H9 (cell line): Measurements from ENCODE around the gene RAB9A. TPM values are rescaled to one million over a fixed set of nuclear protein-coding genes. Genes with fewer than 3 reads are reported as not detected.

Source experiments
- DNase-seq: peaks from one replicate; pipeline ENCODE4 v3.0.0-alpha.2; 2017
- H2AFZ ChIP-seq: one replicate; pipeline ENCODE4 v1.6.1; 2013; ENCODE audit warnings: mild to moderate bottlenecking, low read length, control low read depth, moderate library complexity
- H2AK5ac ChIP-seq: 2 replicates; pipeline ENCODE4 v1.6.1; 2013; ENCODE audit warnings: low read length, control low read depth, mixed read lengths; ENCODE audit not compliant: insufficient read length
- H2BK120ac ChIP-seq: one replicate; pipeline ENCODE4 v1.6.1; 2013; ENCODE audit warnings: low read depth, mild to moderate bottlenecking, low read length, control low read depth, inconsistent platforms; ENCODE audit not compliant: poor library complexity, severe bottlenecking
- H2BK12ac ChIP-seq: 2 replicates; pipeline ENCODE4 v1.6.1; 2013; ENCODE audit warnings: low read length, control low read depth, mixed read lengths, low read depth; ENCODE audit not compliant: insufficient read length
- H2BK15ac ChIP-seq: 2 replicates; pipeline ENCODE4 v1.6.1; 2013; ENCODE audit warnings: low read depth, low read length, control low read depth
- H2BK20ac ChIP-seq: one replicate; pipeline ENCODE4 v1.6.1; 2013; ENCODE audit warnings: low read depth, mild to moderate bottlenecking, low read length, control low read depth, inconsistent platforms; ENCODE audit not compliant: poor library complexity, severe bottlenecking
- H2BK5ac ChIP-seq: 2 replicates; pipeline ENCODE4 v1.6.1; 2013; ENCODE audit warnings: low read length, control low read depth, mixed read lengths; ENCODE audit not compliant: insufficient read length
- H3K14ac ChIP-seq: 2 replicates; pipeline ENCODE4 v1.6.1; 2013; ENCODE audit warnings: low read length, control low read depth; ENCODE audit not compliant: insufficient read depth
- H3K18ac ChIP-seq: 2 replicates; pipeline ENCODE4 v1.6.1; 2013; ENCODE audit warnings: low read depth, mild to moderate bottlenecking, mixed read lengths, low read length, control low read depth; ENCODE audit not compliant: insufficient read length
- H3K23ac ChIP-seq: 2 replicates; pipeline ENCODE4 v1.6.1; 2013; ENCODE audit warnings: low read length, control low read depth, mixed read lengths, low read depth; ENCODE audit not compliant: insufficient read length
- H3K23me2 ChIP-seq: 2 replicates; pipeline ENCODE4 v1.6.1; 2013; ENCODE audit warnings: low read depth, mild to moderate bottlenecking, mixed read lengths, low read length, control low read depth; ENCODE audit not compliant: insufficient read length, poor library complexity, severe bottlenecking
- H3K27ac ChIP-seq: 2 replicates; pipeline ENCODE4 v1.5.1; 2013; ENCODE audit warnings: low read length, control low read depth, mixed read lengths, low read depth; ENCODE audit not compliant: insufficient read length
- H3K27me3 ChIP-seq: 2 replicates; pipeline ENCODE4 v1.6.1; 2013; ENCODE audit warnings: low read length, control low read depth, inconsistent platforms; ENCODE audit not compliant: insufficient read depth
- H3K4ac ChIP-seq: 2 replicates; pipeline ENCODE4 v1.6.1; 2013; ENCODE audit warnings: low read depth, mild to moderate bottlenecking, control low read depth, inconsistent platforms, low read length, moderate library complexity
- H3K4me1 ChIP-seq: 2 replicates; pipeline ENCODE4 v1.6.1; 2013; ENCODE audit warnings: low read length, control low read depth, inconsistent platforms; ENCODE audit not compliant: insufficient read depth
- H3K4me2 ChIP-seq: 2 replicates; pipeline ENCODE4 v1.6.1; 2013; ENCODE audit warnings: low read length, control low read depth, mixed read lengths; ENCODE audit not compliant: insufficient read length, insufficient read depth
- H3K56ac ChIP-seq: 2 replicates; pipeline ENCODE4 v1.6.1; 2013; ENCODE audit warnings: low read depth, mild to moderate bottlenecking, mixed read lengths, low read length, control low read depth; ENCODE audit not compliant: insufficient read length
- H3K79me1 ChIP-seq: 2 replicates; pipeline ENCODE4 v1.6.1; 2013; ENCODE audit warnings: low read depth, mild to moderate bottlenecking, moderate library complexity, low read length, control low read depth, inconsistent platforms; ENCODE audit not compliant: insufficient read depth, poor library complexity, severe bottlenecking
- H3K79me2 ChIP-seq: 2 replicates; pipeline ENCODE4 v1.6.1; 2013; ENCODE audit warnings: low read length, control low read depth, inconsistent platforms; ENCODE audit not compliant: insufficient read depth
- H3K9ac ChIP-seq: 2 replicates; pipeline ENCODE4 v1.6.1; 2013; ENCODE audit warnings: low read length, control low read depth, mixed read lengths; ENCODE audit not compliant: insufficient read length; ENCODE audit errors: extremely low read depth
- H3K9me3 ChIP-seq: one replicate; pipeline ENCODE4 v1.6.1; 2013; ENCODE audit warnings: low read depth, low read length, inconsistent platforms; ENCODE audit not compliant: control insufficient read depth
- H3T11ph ChIP-seq: one replicate; pipeline ENCODE4 v1.6.1; 2013; ENCODE audit warnings: mild to moderate bottlenecking, low read length, control low read depth, inconsistent platforms
- H4K20me1 ChIP-seq: one replicate; pipeline ENCODE4 v1.6.1; 2013; ENCODE audit not compliant: control insufficient read depth, insufficient read length, insufficient read depth
- H4K5ac ChIP-seq: 2 replicates; pipeline ENCODE4 v1.6.1; 2013; ENCODE audit warnings: low read depth, mild to moderate bottlenecking, mixed read lengths, low read length, control low read depth; ENCODE audit not compliant: insufficient read length
- H4K8ac ChIP-seq: replicated peaks from 2 replicates; pipeline ENCODE4 v1.6.1; 2013; ENCODE audit warnings: low read length, control low read depth, mixed read lengths, low read depth; ENCODE audit not compliant: insufficient read length
- H4K91ac ChIP-seq: 2 replicates; pipeline ENCODE4 v1.6.1; 2013; ENCODE audit warnings: low read depth, mild to moderate bottlenecking, moderate library complexity, mixed read lengths, low read length, control low read depth; ENCODE audit not compliant: insufficient read length
- H3K27ac Mint-ChIP-seq, 3 experiments: 2 replicates in 2 of 3; 3 replicates in 1 of 3; pipeline ENCODE4 v1.8.0; 2020 to 2021; ENCODE audit warnings: mixed read lengths in 3 of 3, mild to moderate bottlenecking in 1 of 3, moderate library complexity in 1 of 3
- H3K27me3 Mint-ChIP-seq: 2 replicates; pipeline ENCODE4 v1.8.0; 2021; ENCODE audit warnings: low read depth, mild to moderate bottlenecking, moderate library complexity, mixed read lengths
- H3K36me3 Mint-ChIP-seq, 3 experiments: 2 replicates in 2 of 3; 3 replicates in 1 of 3; pipeline ENCODE4 v1.8.0; 2020 to 2021; ENCODE audit warnings: low read depth in 3 of 3, mixed read lengths in 3 of 3; ENCODE audit not compliant: insufficient read depth in 1 of 3
- H3K4me1 Mint-ChIP-seq, 2 experiments: 2 replicates each; pipeline ENCODE4 v1.8.0; 2020; ENCODE audit warnings: mixed read lengths in 2 of 2
- H3K4me3 Mint-ChIP-seq, 2 experiments: 2 replicates in 1 of 2; 3 replicates in 1 of 2; pipeline ENCODE4 v1.8.0; 2020 to 2021; ENCODE audit warnings: mild to moderate bottlenecking in 2 of 2, mixed read lengths in 2 of 2, moderate library complexity in 1 of 2
- H3K9me3 Mint-ChIP-seq, 2 experiments: 2 replicates in 1 of 2; 3 replicates in 1 of 2; pipeline ENCODE4 v1.8.0; 2020; ENCODE audit warnings: mild to moderate bottlenecking in 2 of 2, mixed read lengths in 2 of 2, moderate library complexity in 1 of 2
- CTCF ChIP-seq: fragments of 200-600 bp; sonication (generic); conservative IDR thresholded peaks from 3 replicates; pipeline ENCODE4 v1.8.0; 2021; ENCODE audit warnings: antibody characterized with exemption, mild to moderate bottlenecking
- WGBS: extraction: QIAGEN DNeasy Blood & Tissue Kit; methylation state at CpG from one replicate; pipeline ENCODE4 v1.1.7; 2013; ENCODE audit warnings: missing lambda C conversion rate, low lambda C conversion rate, mixed read lengths; ENCODE audit not compliant: insufficient read length; ENCODE audit errors: extremely low coverage; 5-methylcytosine and 5-hydroxymethylcytosine counted together
- total RNA-seq: library from RNA; stranded (reverse); gene quantifications from 2 replicates; pipeline ENCODE4 v1.2.1, GENCODE V29; 2021

RAB9A gene
- total RNA-seq, 1 experiment from 2014 or later: 21.3 TPM

- Mint-ChIP-seq H3K27me3 (no peaks in the 10 kb centered on the region; the same call in 1 of the 2 replicates), H3K4me1 (peaks cover 9 to 10% of the 10 kb centered on the region in 2 experiments; a peak in 3 of 4 replicates), H3K27ac (no peak overlapping the region), H3K9me3 (peaks cover 38 to 47% of the 10 kb centered on the region in 2 experiments), H3K36me3 (no peaks in the 10 kb centered on the region; a peak in 2 of 7 replicates), H3K4me3 (no peak overlapping the region)
- Histone ChIP-seq H3K18ac (no peak overlapping the region), H3K79me1 (no peaks in the 10 kb centered on the region), H3K4me1 (no peaks in the 10 kb centered on the region; the same call in 1 of the 2 replicates), H2AK5ac (no peak overlapping the region), H4K20me1 (no peaks in the 10 kb centered on the region), H3K27me3 (no peaks in the 10 kb centered on the region), H3K23ac (no peak overlapping the region), H4K91ac (no peak overlapping the region), H2BK12ac (no peak overlapping the region), H3K56ac (no peak overlapping the region), H3K9ac (no peak overlapping the region), H3K4ac (no peak overlapping the region), H3K79me2 (no peaks in the 10 kb centered on the region), H2BK120ac (no peak overlapping the region), H2AFZ (no peak overlapping the region), H2BK15ac (no peak overlapping the region), H3T11ph (no peak overlapping the region), H3K14ac (no peak overlapping the region), H2BK20ac (no peak overlapping the region), H4K8ac (no peak overlapping the region), H3K9me3 (no peaks in the 10 kb centered on the region), H3K4me2 (no peak overlapping the region), H3K27ac (no peak overlapping the region), H2BK5ac (no peak overlapping the region), H3K23me2 (no peaks in the 10 kb centered on the region), H4K5ac (no peak overlapping the region)
- DNase-seq: no peak
- no CpG with 5 or more reads among the region's 5 CpGs for WGBS
- TF ChIP-seq CTCF: no peak
Measured at GRCh38 chrX:13649838-13650237, 39.1 kb upstream of the RAB9A start.
